ENCODE results near the gene HIPK2.

DNA sequence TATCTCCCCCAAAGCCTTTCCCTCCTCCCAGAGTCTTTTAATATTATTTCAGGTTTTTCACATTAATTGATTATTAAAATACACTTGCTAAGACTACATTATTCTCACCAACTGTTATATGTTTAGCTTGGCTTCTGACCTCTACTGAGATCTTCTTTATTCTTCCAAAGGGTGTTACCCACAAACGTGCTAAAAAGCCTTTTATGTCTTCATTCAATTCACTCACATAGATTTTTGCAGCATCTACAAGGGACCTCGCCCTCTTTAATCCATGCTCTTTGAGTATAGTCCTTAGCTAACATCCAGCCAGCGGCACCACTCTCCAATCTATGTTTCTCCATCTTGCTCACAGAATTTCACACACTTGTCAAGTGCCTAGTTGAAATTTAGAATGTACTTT, 115.9 kb downstream of the HIPK2 start:
- TF ChIP-seq, protein P1, sequence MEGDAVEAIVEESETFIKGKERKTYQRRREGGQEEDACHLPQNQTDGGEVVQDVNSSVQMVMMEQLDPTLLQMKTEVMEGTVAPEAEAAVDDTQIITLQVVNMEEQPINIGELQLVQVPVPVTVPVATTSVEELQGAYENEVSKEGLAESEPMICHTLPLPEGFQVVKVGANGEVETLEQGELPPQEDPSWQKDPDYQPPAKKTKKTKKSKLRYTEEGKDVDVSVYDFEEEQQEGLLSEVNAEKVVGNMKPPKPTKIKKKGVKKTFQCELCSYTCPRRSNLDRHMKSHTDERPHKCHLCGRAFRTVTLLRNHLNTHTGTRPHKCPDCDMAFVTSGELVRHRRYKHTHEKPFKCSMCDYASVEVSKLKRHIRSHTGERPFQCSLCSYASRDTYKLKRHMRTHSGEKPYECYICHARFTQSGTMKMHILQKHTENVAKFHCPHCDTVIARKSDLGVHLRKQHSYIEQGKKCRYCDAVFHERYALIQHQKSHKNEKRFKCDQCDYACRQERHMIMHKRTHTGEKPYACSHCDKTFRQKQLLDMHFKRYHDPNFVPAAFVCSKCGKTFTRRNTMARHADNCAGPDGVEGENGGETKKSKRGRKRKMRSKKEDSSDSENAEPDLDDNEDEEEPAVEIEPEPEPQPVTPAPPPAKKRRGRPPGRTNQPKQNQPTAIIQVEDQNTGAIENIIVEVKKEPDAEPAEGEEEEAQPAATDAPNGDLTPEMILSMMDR (conservative IDR thresholded peaks at IDR 0.05) = no peak
- no peak for TF ChIP-seq ZFX (IDR thresholded peaks at IDR 0.05)
